ENCODE results near the gene IL19. TPM values are rescaled to one million over a fixed set of nuclear protein-coding genes. Genes with fewer than 3 reads are reported as not detected.
"Not testable (repeated sequence)": the region's sequence is repeated elsewhere in the genome, so short reads cannot be mapped to it uniquely, and the experiment has no call there.

IL19 gene
- total and polyA plus RNA-seq, 2 donors: not detected

DNA sequence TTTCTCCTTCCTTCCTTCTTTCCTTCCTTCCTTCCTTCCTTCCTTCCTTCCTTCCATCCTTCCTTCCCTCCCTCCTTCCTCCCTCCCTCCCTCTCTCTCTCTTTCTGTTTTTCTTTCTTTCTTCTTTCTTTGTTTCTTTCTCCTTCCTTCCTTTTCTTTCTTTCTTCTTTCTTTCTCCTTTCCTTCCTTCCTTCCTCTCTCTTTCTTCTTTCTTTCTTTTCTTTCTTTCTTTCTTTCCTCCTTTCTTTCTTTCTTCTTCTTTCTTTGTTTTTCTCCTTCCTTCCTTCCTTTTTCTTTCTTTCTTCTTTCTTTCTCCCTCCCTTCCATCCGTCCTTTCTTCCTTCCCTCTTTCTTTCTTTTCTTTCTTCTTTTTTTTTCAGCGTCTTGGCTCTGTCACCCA lies 18.1 kb upstream of the IL19 start:
- DNase-seq (ENCODE audit: extremely low spot score): no peak
- Histone ChIP-seq H3K4me1 (ENCODE audit: insufficient read depth) (no peaks in the 10 kb centered on the region), H3K4me3 (ENCODE audit: low read depth, low read length) (no peak overlapping the region), H3K27ac (ENCODE audit: low read depth) (no peak overlapping the region), H3K36me3 (ENCODE audit: insufficient read depth) (no peaks in the 10 kb centered on the region)
- WGBS: 91% methylated on average over 2 of the region's 2 CpGs

GRCh38 chr1:206753141-206753540 lies 17.4 kb upstream of the IL19 start:
- no peaks in the 10 kb centered on the region for H3K36me3 ChIP-seq (ENCODE audit: insufficient read depth)
- WGBS: 74% methylated on average over 3 of the region's 3 CpGs
- H3K4me3 ChIP-seq (ENCODE audit: low read depth, low read length): no peak overlapping the region
- no peak overlapping the region for H3K27ac ChIP-seq (ENCODE audit: low read depth)
- H3K4me1 ChIP-seq (ENCODE audit: insufficient read depth): no peaks in the 10 kb centered on the region
- no peak for DNase-seq (ENCODE audit: extremely low spot score)

DNA sequence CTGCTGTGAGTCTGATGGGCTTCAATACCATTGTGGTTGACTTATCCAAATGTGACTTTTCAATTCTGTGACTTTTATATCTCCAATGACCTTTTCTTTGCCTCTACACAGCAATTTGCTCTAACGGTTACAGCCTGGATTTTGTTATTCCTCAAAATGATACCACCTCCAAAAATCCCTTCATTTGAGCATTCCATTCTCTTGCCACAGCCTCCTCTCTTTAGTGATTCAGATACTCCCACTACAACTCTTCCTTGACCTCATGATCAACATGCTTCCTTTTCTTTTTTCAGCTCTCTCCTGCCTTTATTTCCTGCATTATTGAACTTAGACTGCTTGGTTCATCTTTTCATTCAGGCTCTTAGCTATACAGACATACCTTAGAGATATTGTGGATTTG lies 16.6 kb upstream of the IL19 start:
- DNase-seq (ENCODE audit: extremely low spot score): no peak
- no peaks in the 10 kb centered on the region for H3K4me1 ChIP-seq (ENCODE audit: insufficient read depth)
- 64% methylated on average over 1 of the region's 1 CpG for WGBS
- H3K27ac ChIP-seq (ENCODE audit: low read depth): no peak overlapping the region
- H3K36me3 ChIP-seq (ENCODE audit: insufficient read depth): no peaks in the 10 kb centered on the region
- no peak overlapping the region for H3K4me3 ChIP-seq (ENCODE audit: low read depth, low read length)

DNA sequence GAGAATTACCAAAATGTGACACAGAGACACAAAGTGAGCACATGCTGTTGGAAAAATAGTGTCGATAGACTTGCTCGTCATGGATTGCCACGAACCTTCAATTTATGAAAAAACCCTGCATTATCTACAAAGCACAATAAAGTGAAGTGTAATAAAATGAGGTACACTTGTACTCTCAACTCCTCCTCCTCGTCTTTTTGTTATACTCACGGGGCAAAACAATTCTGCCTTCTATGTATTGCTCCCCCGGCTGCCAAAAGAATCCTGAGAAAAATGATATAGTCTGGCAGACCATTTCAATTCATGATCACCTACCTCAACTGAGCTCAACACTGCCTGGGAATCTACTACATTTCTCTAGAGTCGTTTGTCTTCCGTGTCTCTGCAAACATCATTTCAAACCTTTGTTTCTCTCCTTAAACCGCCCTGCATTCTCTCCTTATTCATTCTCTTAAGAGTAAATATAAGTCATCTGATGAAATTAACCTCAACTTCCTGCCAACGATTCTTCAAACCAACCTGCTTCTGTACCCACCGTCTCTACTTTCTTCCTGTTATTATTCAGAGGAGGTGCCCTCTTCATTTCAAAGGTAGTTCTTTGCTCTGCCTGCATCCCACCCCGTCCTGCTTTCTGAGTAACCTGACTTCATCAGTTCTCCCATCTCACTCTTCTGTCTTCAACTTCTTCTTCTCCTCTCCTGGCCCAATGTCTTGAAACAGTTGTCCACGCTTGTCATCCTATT lies 12.9 kb upstream of the IL19 start:
- 77% methylated on average over 13 of the region's 13 CpGs for WGBS
- no peak overlapping the region for H3K4me3 ChIP-seq (ENCODE audit: low read depth, low read length)
- H3K36me3 ChIP-seq (ENCODE audit: insufficient read depth): no peaks in the 10 kb centered on the region
- DNase-seq (ENCODE audit: extremely low spot score): no peak
- H3K27ac ChIP-seq (ENCODE audit: low read depth): no peak overlapping the region
- H3K4me1 ChIP-seq (ENCODE audit: insufficient read depth): no peaks in the 10 kb centered on the region

GRCh38 chr1:206760590-206760989 lies 10.0 kb upstream of the IL19 start:
- DNase-seq (ENCODE audit: extremely low spot score): no peak
- no peaks in the 10 kb centered on the region for H3K4me1 ChIP-seq (ENCODE audit: insufficient read depth)
- H3K27ac ChIP-seq (ENCODE audit: low read depth): no peak overlapping the region
- no peak overlapping the region for H3K4me3 ChIP-seq (ENCODE audit: low read depth, low read length)
- no peaks in the 10 kb centered on the region for H3K36me3 ChIP-seq (ENCODE audit: insufficient read depth)
- 76% methylated on average over 1 of the region's 1 CpG for WGBS

DNA sequence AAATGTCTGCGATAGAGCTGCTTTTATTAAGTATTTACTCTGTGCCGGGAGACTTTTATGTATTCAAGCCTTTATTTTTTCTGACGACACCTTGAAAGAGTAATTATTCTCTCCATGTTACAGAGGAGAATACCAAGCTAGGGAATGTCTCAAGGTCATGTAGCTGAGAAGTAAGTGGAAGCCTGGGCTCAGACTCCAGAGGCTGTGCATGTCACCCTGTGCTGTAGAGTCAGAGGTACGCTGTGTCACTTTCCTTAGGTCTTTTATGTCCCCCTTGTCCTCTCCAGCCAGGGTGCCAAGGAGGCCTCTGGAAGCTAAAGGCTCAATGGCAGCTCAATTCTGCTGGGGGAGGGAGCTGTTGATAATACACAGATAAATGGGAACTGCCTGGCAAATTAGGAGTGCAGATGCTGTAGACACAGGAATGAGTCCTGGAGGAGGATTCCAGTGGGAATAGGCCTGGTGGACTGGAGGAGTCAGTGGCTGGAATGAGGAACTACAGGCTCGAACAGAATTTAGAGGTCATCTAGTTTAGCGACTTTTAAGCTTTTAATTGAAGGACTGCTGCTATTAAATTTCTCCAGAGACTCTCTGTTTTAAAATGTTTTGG lies 9.3 kb upstream of the IL19 start:
- Histone ChIP-seq H3K4me1 (ENCODE audit: insufficient read depth) (no peaks in the 10 kb centered on the region), H3K36me3 (ENCODE audit: insufficient read depth) (no peaks in the 10 kb centered on the region), H3K27ac (ENCODE audit: low read depth) (no peak overlapping the region), H3K4me3 (ENCODE audit: low read depth, low read length) (no peak overlapping the region)
- no peak for DNase-seq (ENCODE audit: extremely low spot score)
- WGBS: 71% methylated on average over 6 of the region's 6 CpGs

- H3K4me1 ChIP-seq (ENCODE audit: insufficient read depth); DNase-seq (ENCODE audit: extremely low spot score); H3K4me3 ChIP-seq (ENCODE audit: low read depth, low read length); H3K27ac ChIP-seq (ENCODE audit: low read depth); H3K36me3 ChIP-seq (ENCODE audit: insufficient read depth): not testable (repeated sequence)
- WGBS: 91% methylated on average over 12 of the region's 12 CpGs
These were observed 7.7 kb upstream of the IL19 start for GRCh38 chr1:206762741-206763364.

GRCh38 chr1:206765771-206766170 lies 4.8 kb upstream of the IL19 start:
- not testable (repeated sequence) for H3K4me3 ChIP-seq (ENCODE audit: low read depth, low read length); DNase-seq (ENCODE audit: extremely low spot score); H3K36me3 ChIP-seq (ENCODE audit: insufficient read depth); H3K4me1 ChIP-seq (ENCODE audit: insufficient read depth); H3K27ac ChIP-seq (ENCODE audit: low read depth)
- 83% methylated on average over 1 of the region's 1 CpG for WGBS

DNA sequence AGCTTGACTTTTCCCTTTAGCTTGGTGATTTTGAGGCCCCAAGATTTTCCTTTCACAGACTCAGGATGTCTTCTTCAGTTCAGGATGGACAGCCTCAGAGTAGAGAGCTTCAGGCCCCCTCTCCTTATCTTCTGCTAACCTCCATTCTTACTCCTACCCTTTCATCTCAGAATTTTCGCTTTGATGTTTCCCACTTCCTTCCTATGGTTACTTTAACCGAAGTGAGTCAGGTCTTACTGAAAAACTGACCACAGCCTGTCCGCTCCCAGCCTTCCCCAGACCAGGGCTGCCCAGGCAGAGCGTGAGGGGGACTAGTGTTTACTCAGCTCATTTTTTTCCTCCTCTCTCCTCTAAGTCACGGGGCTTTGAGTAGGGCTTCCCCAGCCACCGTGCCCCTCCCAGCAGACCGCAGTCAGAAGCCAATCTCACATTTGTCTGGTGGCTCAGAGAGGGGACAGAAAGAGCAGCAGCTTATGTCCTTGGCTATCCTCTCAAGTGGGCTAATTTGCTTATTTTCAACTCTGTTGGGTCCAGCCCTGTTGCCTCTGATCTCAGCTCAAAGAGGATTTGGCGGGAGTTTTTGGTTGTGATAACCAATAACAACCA lies 4.2 kb upstream of the IL19 start:
- no peaks in the 10 kb centered on the region for H3K36me3 ChIP-seq (ENCODE audit: insufficient read depth)
- H3K27ac ChIP-seq (ENCODE audit: low read depth): no peak overlapping the region
- H3K4me1 ChIP-seq (ENCODE audit: insufficient read depth): no peaks in the 10 kb centered on the region
- no peak overlapping the region for H3K4me3 ChIP-seq (ENCODE audit: low read depth, low read length)
- DNase-seq (ENCODE audit: extremely low spot score): no peak
- WGBS: 34% methylated on average over 8 of the region's 8 CpGs

DNA sequence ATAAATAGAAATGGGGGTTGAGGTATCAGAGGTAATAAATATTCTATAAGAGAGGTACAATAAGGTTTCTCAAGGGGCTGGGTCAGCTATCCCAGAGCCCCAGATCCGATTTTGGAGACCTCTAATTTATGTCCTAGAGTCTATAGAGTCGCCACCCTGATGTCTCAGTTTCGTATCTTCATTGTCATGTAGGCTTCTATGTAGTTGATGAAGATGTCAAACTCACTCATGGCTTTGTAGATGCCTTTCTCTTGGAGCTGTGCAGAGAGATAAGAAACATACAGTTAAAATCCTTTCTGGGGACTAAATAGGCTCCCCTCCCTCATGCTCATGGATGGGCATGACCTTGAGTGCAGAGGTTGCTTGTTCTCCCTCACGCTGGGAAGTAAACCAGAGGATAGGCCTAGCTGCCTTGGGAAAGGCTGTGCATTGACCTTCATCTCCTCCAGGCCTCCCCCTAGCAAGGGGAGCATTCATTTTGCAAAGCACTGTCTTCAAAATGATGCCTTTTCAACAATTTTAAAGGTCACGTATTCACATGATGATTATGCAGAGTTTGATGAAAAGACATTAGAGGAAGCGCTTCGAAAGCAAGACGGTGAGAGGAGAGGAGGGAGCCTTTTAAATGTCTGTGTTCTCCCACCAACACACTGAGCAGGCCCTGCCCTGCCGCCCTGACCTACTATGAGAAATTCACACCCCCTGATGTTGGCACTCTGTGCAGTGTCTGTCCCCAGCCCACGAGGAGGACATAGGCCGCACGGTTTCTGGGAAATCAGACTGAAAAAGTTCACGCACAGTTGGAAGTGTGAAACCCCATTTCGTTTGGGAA lies 1.9 kb upstream of the IL19 start:
- no peak for DNase-seq (ENCODE audit: extremely low spot score)
- Histone ChIP-seq H3K36me3 (ENCODE audit: insufficient read depth) (no peaks in the 10 kb centered on the region), H3K4me1 (ENCODE audit: insufficient read depth) (no peaks in the 10 kb centered on the region), H3K4me3 (ENCODE audit: low read depth, low read length) (no peak overlapping the region), H3K27ac (ENCODE audit: low read depth) (no peak overlapping the region)
- 78% methylated on average over 14 of the region's 14 CpGs for WGBS

DNA sequence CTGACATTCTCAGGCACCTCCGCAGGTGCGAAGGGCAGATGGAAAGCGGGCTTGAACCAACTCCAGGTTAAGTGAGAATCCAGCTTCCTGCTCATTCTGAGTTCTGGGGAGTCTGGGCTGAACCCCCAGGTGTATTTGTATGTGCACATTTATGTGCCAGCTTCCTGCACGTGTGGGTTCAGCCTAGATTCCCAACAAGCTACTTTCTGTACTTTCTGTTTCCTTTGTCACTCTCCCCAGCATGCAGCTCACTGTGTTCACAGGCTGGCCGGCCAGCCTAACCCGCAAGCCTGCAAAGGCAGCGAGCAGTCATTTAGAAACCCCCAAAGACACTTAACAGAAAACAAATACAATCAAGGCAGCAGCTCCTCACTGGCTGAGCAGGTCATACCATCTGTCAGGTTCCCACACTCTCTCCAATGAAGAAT lies 1.3 kb upstream of the IL19 start:
- Histone ChIP-seq H3K27ac (ENCODE audit: low read depth) (no peak overlapping the region), H3K4me1 (ENCODE audit: insufficient read depth) (no peaks in the 10 kb centered on the region), H3K36me3 (ENCODE audit: insufficient read depth) (no peaks in the 10 kb centered on the region), H3K4me3 (ENCODE audit: low read depth, low read length) (no peak overlapping the region)
- DNase-seq (ENCODE audit: extremely low spot score): no peak
- WGBS: 84% methylated on average over 7 of the region's 7 CpGs

DNA sequence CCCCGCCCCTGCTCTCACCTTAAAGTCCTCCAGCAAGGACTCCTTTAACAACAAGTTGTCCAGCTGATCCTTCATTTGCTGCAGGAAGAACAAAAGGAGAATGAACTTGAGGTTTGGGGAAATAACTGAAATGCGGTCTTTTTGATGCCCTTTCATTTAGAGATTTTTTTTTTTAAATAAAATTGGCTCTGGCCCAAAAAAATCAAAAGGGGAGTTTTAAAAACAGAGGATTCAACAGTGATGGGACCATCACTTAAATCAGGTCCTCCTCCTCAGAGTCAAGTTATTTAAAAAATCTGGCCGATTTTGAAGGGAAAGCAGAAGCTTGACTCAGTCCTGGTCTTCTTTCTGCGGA lies 742 bp downstream of the IL19 start:
- no peak for DNase-seq (ENCODE audit: extremely low spot score)
- H3K4me3 ChIP-seq (ENCODE audit: low read depth, low read length): no peak overlapping the region
- no peak overlapping the region for H3K27ac ChIP-seq (ENCODE audit: low read depth)
- H3K36me3 ChIP-seq (ENCODE audit: insufficient read depth): no peaks in the 10 kb centered on the region
- 64% methylated on average over 4 of the region's 4 CpGs for WGBS
- H3K4me1 ChIP-seq (ENCODE audit: insufficient read depth): no peaks in the 10 kb centered on the region

GRCh38 chr1:206772243-206772937 lies 1.8 kb downstream of the IL19 start, which contains the start of gene IL10:
IL10 (minus strand) TSS chr1:206772494; CDS start chr1:206772435, 59 bp downstream.
- 85% methylated on average over 8 of the region's 8 CpGs for WGBS
- no peaks in the 10 kb centered on the region for H3K36me3 ChIP-seq (ENCODE audit: insufficient read depth)
- no peak for DNase-seq (ENCODE audit: extremely low spot score)
- no peak within 1 kb of the TSS for H3K27ac ChIP-seq (ENCODE audit: low read depth)
- H3K4me3 ChIP-seq (ENCODE audit: low read depth, low read length): no peak within 1 kb of the TSS
- H3K4me1 ChIP-seq (ENCODE audit: insufficient read depth): no peaks in the 10 kb centered on the region

Data from urinary bladder (tissue), 4 donors.